Hepatocyte (in vitro differentiated cells): Measurements from ENCODE around the gene ADCY1. TPM values are rescaled to one million over a fixed set of nuclear protein-coding genes. Genes with fewer than 3 reads are reported as not detected.

Source experiments
- DNase-seq: peaks from one replicate; pipeline ENCODE4 v3.0.0-alpha.2; 2016; ENCODE audit warnings: low spot score
- H2AFZ ChIP-seq: fragments of 200-600 bp; sonication (generic); 2 replicates; pipeline ENCODE4 v1.6.0; 2016; ENCODE audit warnings: antibody characterized with exemption, mild to moderate bottlenecking
- H3K27ac ChIP-seq: fragments of 200-600 bp; sonication (generic); 2 replicates; pipeline ENCODE4 v1.5.1; 2016; ENCODE audit warnings: mild to moderate bottlenecking
- H3K27me3 ChIP-seq: fragments of 200-600 bp; sonication (generic); 2 replicates; pipeline ENCODE4 v1.6.1; 2016
- H3K36me3 ChIP-seq: fragments of 200-600 bp; sonication (generic); replicated peaks from 2 replicates; pipeline ENCODE4 v1.5.1; 2016; ENCODE audit warnings: low read depth; ENCODE audit not compliant: insufficient read depth
- H3K4me1 ChIP-seq: fragments of 200-600 bp; sonication (generic); 2 replicates; pipeline ENCODE4 v1.5.1; 2016; ENCODE audit warnings: mild to moderate bottlenecking, moderate library complexity; ENCODE audit not compliant: insufficient read depth
- H3K4me2 ChIP-seq: fragments of 200-600 bp; sonication (generic); 2 replicates; pipeline ENCODE4 v1.6.0; 2016
- H3K4me3 ChIP-seq: fragments of 200-600 bp; sonication (generic); 2 replicates; pipeline ENCODE4 v1.5.1; 2016; ENCODE audit warnings: mild to moderate bottlenecking
- H3K79me2 ChIP-seq: fragments of 200-600 bp; sonication (generic); 2 replicates; pipeline ENCODE4 v1.6.0; 2017; ENCODE audit warnings: mild to moderate bottlenecking
- H3K9me2 ChIP-seq: fragments of 200-600 bp; sonication (generic); replicated peaks from 2 replicates; pipeline ENCODE4 v1.6.0; 2017; ENCODE audit warnings: mild to moderate bottlenecking; ENCODE audit not compliant: insufficient read depth
- H3K9me3 ChIP-seq: fragments of 200-600 bp; sonication (generic); 2 replicates; pipeline ENCODE4 v1.5.1; 2016; ENCODE audit warnings: low read depth, mild to moderate bottlenecking
- H4K20me1 ChIP-seq: fragments of 200-600 bp; sonication (generic); 2 replicates; pipeline ENCODE4 v1.6.0; 2016; ENCODE audit warnings: mild to moderate bottlenecking; ENCODE audit not compliant: insufficient read depth, poor library complexity, severe bottlenecking
- EZH2 ChIP-seq: fragments of 200-600 bp; sonication (generic); IDR thresholded peaks from 2 replicates; pipeline ENCODE4 v1.6.1; 2016; ENCODE audit warnings: antibody characterized with exemption, mild to moderate bottlenecking, borderline replicate concordance
- EZH2phosphoT487 ChIP-seq: fragments of 200-600 bp; sonication (generic); IDR thresholded peaks from one replicate; pipeline ENCODE4 v1.6.1; 2018; ENCODE audit warnings: antibody characterized with exemption, mild to moderate bottlenecking, low read depth, moderate library complexity; ENCODE audit not compliant: unreplicated experiment, severe bottlenecking
- WGBS: methylation state at CpG from one replicate; pipeline ENCODE4 v1.1.6; 2016; ENCODE audit warnings: low lambda C conversion rate; ENCODE audit errors: missing lambda C conversion rate; 5-methylcytosine and 5-hydroxymethylcytosine counted together
- polyA plus RNA-seq: library from polyadenylated mRNA; unstranded; fragments of >200 nt; fragmentation: Nextera tagmentation; extraction: Ambion mirVana; gene quantifications from 2 replicates; pipeline ENCODE4 v1.2.1, GENCODE V29; 2016
- total RNA-seq: library from RNA; depleted of rRNA; stranded (reverse); fragments of >200 nt; gene quantifications from 2 replicates; pipeline ENCODE4 v1.2.3, GENCODE V29; 2014
- TF ChIP-seq, protein P1 (sequence below): fragments of 200-600 bp; sonication (generic); IDR thresholded peaks from 2 replicates; pipeline ENCODE4 v1.5.1; 2016; ENCODE audit warnings: antibody characterized with exemption, mild to moderate bottlenecking; ENCODE audit not compliant: poor library complexity

The ADCY1 gene
- total and polyA plus RNA-seq, 2 experiments from 2014 or later, result 1.3 to 2.9 TPM

DNA sequence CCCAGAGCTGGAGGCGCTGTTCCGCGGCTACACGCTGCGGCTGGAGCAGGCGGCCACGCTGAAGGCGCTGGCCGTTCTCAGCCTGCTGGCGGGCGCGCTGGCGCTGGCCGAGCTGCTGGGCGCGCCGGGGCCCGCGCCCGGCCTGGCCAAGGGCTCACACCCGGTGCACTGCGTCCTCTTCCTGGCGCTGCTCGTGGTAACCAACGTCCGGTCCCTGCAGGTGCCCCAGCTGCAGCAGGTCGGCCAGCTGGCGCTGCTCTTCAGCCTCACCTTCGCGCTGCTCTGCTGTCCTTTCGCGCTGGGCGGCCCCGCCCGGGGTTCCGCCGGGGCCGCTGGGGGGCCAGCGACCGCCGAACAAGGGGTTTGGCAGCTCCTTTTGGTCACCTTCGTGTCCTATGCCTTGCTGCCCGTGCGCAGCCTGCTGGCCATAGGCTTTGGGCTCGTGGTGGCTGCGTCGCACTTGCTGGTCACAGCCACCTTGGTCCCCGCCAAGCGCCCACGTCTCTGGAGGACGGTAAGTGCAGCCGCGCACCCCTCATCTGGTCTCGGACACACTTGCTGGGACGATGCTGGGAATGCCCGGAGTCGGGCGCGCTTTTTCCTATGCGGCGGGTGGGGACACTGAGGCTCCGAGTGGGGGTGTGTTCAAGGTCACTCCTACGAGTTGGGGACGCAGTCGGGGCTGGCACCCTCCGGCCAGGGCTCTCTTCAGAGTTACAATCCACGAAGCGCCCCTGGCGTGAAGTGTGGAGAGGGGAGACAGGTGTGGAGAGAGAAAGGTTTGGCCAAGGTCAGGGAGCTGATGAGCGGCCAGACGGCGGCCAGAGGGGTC lies 717 bp downstream of the ADCY1 start:
- no peaks in the 10 kb centered on the region for H3K79me2 ChIP-seq
- no peaks in the 10 kb centered on the region for H3K9me3 ChIP-seq
- no peak overlapping the region for H3K27ac ChIP-seq
- 2% methylated on average over 63 of the region's 72 CpGs for WGBS
- H3K4me3 ChIP-seq, result peak overlapping the region; percentile 52
- no peaks in the 10 kb centered on the region for H3K9me2 ChIP-seq
- TF ChIP-seq EZH2phosphoT487 (no peak), EZH2 (peak; percentile 64)
- TF ChIP-seq, protein P1, sequence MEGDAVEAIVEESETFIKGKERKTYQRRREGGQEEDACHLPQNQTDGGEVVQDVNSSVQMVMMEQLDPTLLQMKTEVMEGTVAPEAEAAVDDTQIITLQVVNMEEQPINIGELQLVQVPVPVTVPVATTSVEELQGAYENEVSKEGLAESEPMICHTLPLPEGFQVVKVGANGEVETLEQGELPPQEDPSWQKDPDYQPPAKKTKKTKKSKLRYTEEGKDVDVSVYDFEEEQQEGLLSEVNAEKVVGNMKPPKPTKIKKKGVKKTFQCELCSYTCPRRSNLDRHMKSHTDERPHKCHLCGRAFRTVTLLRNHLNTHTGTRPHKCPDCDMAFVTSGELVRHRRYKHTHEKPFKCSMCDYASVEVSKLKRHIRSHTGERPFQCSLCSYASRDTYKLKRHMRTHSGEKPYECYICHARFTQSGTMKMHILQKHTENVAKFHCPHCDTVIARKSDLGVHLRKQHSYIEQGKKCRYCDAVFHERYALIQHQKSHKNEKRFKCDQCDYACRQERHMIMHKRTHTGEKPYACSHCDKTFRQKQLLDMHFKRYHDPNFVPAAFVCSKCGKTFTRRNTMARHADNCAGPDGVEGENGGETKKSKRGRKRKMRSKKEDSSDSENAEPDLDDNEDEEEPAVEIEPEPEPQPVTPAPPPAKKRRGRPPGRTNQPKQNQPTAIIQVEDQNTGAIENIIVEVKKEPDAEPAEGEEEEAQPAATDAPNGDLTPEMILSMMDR, result peak; percentile 23
- H3K27me3 ChIP-seq, result peaks cover 65% of the 10 kb centered on the region
- no peaks in the 10 kb centered on the region for H4K20me1 ChIP-seq
- no peaks in the 10 kb centered on the region for H3K36me3 ChIP-seq
- peak; percentile 87 for DNase-seq
- peak overlapping the region; percentile 100 for H3K4me2 ChIP-seq
- H3K4me1 ChIP-seq, result peaks cover 12% of the 10 kb centered on the region
- H2AFZ ChIP-seq, result peak overlapping the region; percentile 71

DNA sequence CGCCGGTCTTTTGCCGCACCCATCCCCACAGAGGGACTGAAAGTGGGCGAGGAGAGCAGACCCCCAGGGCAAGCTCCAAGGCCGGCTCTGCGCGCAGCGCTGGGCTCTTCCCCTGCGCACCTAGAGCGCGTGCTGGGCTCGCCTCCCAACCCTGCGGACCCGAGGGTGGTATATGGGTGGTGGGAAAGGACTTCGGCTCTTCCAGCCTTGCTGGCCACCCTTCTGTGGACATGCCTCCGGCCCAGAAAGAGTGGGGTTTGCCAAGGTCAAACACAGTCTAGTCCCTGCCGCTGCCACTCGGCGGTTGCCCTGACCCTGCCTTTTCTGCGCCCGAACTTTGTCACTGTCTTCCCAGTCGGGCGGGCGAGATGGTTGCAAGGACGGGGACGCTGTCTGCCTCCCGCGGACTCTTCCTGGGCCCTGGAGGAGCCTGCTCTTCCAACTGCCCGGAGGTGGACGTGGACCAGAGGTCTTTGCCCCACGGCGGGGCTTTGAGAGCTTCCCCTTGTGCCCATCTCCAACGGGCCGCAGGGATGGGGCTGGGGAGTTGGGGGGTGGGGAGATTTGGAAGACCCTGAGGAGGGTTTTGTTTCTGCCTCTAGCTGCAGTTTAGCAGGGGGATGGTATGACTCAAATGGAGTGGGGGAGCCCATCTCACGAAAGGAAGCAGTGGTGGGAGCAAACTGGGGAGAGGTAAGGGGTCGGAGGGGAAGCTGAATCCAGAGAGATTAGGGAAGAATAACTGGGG lies 1.5 kb downstream of the ADCY1 start:
- Histone ChIP-seq H3K36me3 (no peaks in the 10 kb centered on the region), H3K4me3 (no peak overlapping the region)
- TF ChIP-seq EZH2 (no peak), EZH2phosphoT487 (no peak)
- TF ChIP-seq, protein P1, result no peak

DNA sequence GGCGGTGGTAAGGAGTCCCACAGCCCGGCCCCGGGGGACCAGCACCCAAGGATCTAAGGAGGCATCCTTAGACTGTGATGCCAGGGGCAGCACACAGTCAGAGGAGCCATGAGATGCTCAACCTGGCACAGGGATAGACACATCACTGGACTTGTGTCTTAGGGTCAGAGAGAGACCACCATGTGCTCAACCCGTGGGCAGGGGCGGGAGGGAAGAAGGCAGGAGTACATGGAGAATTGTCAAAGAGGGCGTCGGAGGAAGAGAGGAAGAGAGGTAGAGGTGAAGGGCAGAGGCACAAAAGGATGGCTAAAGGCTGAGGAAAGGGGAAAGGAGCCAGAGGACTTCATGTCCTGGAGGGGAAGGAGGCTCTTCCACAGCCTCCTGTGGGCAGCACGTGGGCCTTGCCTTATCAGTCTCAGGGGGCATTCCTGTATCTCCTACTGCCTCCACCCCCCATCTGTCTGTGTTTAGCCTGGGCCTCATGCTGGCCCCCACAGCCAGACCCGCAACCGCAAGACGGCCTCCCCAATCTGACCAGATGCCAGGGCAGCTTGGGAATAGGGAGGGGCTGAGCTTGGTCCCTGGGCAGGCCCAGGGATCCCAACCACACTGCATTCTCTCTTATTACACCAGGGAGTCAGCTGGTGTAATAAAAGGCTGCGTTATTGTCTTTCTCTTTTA lies 2.2 kb downstream of the ADCY1 start:
- Histone ChIP-seq H3K4me3 (no peak overlapping the region), H3K9me2 (no peaks in the 10 kb centered on the region), H3K79me2 (no peaks in the 10 kb centered on the region), H4K20me1 (no peaks in the 10 kb centered on the region), H3K4me1 (peaks cover 12% of the 10 kb centered on the region), H2AFZ (no peak overlapping the region), H3K27me3 (peaks cover 62% of the 10 kb centered on the region), H3K36me3 (no peaks in the 10 kb centered on the region), H3K27ac (no peak overlapping the region), H3K9me3 (no peaks in the 10 kb centered on the region), H3K4me2 (no peak overlapping the region)
- DNase-seq, result no peak
- WGBS, result 75% methylated on average over 12 of the region's 12 CpGs
- TF ChIP-seq EZH2 (no peak), EZH2phosphoT487 (no peak)
- TF ChIP-seq, protein P1, result no peak

More for the DNA sequence above, 1.5 kb downstream of the ADCY1 start:
- WGBS, result 31% methylated on average over 35 of the region's 36 CpGs
- H3K9me3 ChIP-seq, result no peaks in the 10 kb centered on the region
- H3K9me2 ChIP-seq, result no peaks in the 10 kb centered on the region
- H3K79me2 ChIP-seq, result no peaks in the 10 kb centered on the region
- peaks cover 65% of the 10 kb centered on the region for H3K27me3 ChIP-seq
- H2AFZ ChIP-seq, result no peak overlapping the region
- H3K4me2 ChIP-seq, result peak overlapping the region; percentile 100
- no peaks in the 10 kb centered on the region for H4K20me1 ChIP-seq
- DNase-seq, result no peak
- H3K4me1 ChIP-seq, result peaks cover 12% of the 10 kb centered on the region
- no peak overlapping the region for H3K27ac ChIP-seq
